ENCODE measurements around the gene MRPL36.
"Not testable (repeated sequence)": the region's sequence is repeated elsewhere in the genome, so short reads cannot be mapped to it uniquely, and the experiment has no call there.

The MRPL36 gene

DNA sequence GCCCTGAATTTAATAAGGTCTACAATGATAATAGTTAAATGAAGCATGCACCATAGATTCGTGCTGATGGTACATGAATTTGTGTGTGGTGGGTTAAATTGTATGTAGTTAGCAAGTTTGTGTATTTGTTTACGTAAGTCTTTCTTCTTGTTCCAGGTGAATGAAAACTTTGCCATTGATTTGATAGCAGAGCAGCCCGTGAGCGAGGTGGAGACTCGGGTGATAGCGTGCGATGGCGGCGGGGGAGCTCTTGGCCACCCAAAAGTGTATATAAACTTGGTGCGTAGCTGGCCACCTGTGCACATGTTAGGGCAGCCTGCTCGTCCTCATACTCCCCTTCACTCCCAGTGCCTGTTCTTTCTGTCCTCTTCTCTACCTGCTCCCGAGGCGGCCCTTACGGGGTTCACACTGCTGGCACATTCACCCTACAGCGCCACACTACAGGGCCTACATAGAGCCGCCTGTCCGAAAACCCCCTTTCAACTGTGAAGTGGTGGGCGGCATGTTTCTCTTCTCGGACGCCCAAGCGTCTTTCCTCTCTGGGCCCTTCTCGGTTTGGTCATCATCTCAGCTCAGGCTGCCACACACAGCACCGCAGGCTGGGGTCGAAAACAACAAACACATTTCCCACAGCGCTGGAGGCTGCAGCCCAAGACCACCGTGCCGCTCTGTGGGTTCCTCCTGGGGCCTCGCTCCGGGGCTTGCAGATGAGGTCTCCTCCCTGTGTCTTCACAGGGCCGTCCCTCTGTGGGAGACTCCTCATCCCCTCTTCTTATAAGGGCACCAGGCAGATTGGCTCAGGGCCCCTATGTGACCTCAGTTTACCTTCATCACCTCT is 14.8 kb upstream of the MRPL36 start:
- no peak for DNase-seq

GRCh38 chr5:1810581-1811101 is 11.0 kb upstream of the MRPL36 start:
- DNase-seq = no peak

GRCh38 chr5:1809416-1810035 is 9.9 kb upstream of the MRPL36 start:
- DNase-seq = no peak

DNA sequence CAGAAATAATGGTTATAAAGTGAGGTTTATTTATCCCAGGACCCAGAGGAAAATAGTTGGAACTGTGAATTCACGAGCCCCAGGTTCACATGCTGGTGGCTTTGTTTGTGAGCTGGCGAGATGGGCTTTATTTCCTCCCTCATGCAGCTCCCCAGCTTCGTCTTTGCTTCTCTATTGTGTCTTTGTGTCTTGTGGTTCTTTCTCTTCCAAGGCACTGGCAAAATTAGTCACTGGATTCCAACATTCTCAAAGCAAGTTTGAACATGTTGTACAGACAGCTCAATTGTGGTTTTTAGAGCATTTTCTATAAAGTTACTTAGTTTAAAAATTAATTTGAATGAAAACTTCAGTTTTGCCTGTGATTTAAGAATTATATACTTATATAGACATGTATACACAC is 8.8 kb upstream of the MRPL36 start:
- DNase-seq = no peak

DNA sequence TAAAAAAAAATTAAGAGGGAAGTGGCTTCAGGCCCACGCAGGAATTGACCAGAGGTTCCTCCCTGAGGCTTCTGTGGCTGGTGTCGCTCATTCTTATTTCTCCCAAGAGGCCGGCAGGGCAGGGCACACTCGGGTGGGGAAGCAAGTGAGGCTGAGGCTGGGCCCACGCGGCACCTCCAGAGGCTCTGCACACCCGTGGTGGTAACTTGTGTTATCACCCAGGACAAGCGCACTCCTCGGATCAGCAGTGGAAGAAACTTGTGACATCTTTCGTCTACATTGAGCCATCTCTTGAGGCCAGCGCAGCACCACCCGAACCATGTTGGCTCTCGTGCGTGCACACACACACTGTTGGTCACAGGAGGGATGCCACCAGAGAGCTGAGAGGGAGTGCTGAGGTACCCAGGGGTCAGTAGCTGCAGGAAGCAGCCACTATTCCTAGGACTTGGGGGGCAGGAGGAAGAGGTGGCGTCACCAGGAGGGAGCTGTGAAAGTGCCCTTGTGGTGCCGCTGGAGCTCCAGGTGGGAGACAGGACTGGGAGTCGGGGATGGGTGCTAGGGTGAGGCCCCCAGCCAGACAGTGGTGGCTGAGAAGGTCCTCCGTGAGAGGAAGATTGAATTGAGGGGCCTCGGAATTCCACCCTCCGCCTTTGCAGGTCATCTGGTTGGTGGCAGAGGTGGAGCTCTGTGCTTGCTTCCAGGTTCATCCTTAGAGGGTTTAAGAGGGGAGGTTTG is 8.0 kb upstream of the MRPL36 start:
- DNase-seq = no peak

- DNase-seq = no peak
Measured at GRCh38 chr5:1806974-1807373, 7.3 kb upstream of the MRPL36 start.

DNA sequence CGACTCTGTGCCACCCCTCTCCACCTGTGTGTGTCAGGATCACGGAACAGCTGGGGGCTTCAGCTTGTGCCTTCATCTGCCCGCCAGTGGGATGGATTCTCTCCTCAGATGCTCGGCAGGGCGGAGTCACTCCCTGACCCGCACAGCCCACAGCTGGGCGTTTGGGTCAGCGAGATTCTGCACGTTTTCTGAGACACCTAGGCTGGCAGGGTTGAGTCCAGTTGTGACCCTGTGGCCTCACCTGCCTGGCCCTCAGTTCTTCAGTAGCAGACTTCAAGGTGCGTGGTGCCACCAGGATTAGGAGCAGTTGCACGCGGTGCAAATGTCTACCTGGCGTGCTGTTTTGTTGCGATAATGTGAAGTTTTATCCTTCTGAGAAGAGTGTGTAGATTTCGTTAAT is 6.6 kb upstream of the MRPL36 start:
- DNase-seq = no peak

GRCh38 chr5:1805736-1806135 is 6.1 kb upstream of the MRPL36 start:
- DNase-seq = no peak

DNA sequence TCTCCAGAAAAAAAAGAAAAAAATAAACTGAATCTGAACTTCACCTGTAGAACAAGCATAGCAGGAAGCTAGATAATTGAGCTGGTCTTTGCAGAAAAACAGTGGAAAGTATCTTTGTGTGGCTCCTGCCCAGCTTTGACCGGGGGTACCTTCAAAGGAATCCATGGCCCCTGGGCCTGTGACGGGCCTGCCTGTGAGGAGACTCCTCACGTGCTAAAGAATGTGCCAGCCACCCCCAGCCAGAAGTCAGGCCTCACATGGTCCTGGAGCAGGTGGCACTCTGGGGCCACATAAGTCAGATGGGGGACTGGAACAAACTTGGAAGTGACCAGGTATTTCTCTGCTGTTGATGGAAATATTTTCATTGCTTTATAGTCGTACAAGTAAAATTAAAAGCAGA is 5.7 kb upstream of the MRPL36 start:
- no peak for DNase-seq

GRCh38 chr5:1804001-1804690 is 4.5 kb upstream of the MRPL36 start:
- DNase-seq = no peak

- no peak for DNase-seq
Measured at GRCh38 chr5:1803192-1803591, 3.6 kb upstream of the MRPL36 start.

GRCh38 chr5:1801967-1802295 is 2.3 kb upstream of the MRPL36 start:
- no peak for DNase-seq

DNA sequence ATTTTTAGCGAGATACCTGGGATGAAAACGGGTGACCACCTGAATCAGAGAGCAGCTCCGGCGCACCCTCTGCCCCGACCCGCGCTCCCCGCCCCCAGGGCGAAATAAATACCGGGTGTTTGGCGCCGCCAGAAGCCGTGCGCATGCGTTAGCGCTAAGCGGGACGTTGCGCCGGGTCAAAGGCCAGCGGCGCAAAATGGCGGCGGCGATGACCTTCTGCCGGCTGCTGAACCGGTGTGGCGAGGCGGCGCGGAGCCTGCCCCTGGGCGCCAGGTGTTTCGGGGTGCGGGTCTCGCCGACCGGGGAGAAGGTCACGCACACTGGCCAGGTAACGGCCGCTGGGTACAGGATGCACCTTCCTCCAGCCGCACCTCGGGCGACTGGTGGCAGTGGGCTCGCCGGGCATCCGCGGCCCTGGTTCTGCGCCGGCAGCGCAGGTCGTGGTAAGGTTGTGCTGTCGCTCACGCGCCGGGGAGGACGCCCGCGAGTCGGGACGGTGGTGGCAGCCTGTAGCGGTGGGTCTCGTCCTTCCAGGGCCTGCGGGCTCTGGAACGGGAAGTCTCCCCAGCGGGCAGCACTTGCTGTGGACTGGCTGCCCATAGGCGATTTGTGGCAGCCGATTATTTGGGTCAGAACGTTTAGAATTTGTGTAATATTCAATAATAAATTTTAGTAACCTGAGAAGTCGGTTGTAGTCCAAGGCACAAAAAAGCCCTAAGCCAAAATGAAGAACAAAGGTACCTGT is 1.8 kb upstream of the MRPL36 start, which contains the start of gene NDUFS6:
Gene NDUFS6 (plus strand): TSS at position 186 of the 745 bp plus-strand sequence. CDS start 11 bp downstream, at position 197.
- DNase-seq = peak; percentile 85

DNA sequence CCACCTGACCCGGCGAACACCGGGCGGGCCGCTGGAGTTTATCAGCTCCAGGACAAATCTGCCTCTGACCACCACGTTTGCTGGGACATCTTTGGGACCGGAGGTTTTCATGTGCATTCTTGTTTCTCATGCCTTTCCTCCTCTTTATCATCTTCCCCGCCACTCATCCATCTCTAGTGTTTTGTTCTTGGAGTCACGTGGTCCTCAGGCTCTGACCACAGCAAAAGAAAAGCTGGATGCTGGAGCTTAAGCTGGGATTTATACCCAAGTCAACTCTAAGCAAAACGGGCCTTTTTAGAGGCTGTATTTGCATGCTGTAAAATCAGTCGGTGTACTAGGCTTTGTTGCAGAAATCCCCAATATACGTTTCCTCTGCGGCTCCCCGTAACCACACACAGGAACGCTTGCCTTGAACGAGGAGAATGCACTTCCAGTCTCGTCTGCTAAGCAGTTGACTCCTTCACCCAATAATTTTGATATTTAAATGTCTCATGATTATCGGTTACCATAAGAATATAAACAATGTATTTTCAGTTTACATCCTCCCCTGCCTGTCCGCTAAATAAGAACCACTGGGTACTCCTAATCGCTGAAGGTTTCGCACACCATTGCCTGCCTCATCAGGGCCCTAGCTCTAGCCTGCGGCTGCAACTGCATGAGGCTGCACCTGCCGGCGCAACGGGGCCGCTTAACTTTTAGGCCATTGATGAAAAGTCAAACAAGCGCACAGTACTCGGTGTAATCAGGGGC is 1.0 kb upstream of the MRPL36 start:
- no peak for DNase-seq

DNA sequence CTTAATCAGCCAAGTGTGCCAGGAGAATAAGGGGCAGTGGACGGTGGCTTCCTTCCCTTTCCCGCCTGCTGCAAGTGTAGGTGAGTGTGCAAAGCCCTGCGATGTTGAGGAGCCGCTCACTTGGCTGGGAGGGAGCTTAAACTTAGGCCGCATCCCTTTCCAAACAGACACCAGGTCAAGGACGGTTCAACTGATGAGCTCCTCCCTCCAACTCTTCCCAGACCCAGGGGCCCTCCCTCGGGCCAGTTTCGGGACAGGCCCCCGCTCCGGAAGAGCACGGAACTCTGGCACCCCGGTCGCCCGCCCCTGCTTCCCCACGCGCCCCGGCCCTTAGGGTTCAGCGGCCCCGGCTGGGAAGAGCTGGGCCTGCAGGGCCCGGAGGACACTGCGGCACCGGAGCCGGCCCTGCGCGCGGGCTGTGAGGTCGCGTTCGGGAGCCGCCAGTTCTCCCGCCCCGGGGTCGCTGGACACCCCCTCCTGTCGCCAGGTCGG is 481 bp downstream of the MRPL36 start:
- DNase-seq = no peak

GRCh38 chr5:1798589-1798988 is 1.0 kb downstream of the MRPL36 start:
- not testable (repeated sequence) for DNase-seq

GRCh38 chr5:1797855-1798254 is 1.8 kb downstream of the MRPL36 start:
- no peak for DNase-seq

DNA sequence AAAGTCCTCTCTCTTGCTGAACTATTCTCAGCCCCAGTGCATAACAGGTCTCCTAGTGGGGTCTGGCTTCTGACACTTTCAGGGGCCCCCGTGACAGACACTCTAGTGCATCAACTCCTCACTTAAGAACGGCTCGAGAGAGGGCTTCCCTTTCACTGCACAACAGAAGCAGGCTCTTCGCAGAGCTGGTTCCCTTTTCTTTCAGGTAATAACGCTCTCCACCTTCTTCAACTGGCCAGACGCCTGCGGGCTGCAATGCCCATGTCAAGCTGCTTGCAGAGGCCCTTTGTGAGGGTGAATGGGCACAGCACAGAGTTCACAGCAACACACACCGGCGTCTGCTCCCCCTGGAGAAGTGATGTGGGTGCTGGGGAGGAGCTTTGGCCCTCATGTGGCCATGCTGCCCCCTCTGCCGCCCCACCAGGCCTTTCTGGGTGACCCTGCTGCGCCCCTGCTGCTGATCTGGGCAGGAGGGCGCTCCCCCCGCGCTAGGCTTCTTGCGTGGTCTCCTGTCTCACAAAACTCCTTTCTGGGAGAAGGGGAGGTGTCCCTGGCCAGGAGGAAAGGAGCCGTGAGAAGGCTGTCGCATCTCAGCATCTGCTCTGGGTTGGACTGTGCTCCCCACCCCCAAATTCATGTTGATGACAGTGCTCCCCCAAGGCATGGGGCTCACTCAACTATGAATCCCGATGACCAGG is 2.4 kb downstream of the MRPL36 start:
- no peak for DNase-seq

GRCh38 chr5:1796371-1797102 is 3.1 kb downstream of the MRPL36 start:
- DNase-seq = no peak

DNA sequence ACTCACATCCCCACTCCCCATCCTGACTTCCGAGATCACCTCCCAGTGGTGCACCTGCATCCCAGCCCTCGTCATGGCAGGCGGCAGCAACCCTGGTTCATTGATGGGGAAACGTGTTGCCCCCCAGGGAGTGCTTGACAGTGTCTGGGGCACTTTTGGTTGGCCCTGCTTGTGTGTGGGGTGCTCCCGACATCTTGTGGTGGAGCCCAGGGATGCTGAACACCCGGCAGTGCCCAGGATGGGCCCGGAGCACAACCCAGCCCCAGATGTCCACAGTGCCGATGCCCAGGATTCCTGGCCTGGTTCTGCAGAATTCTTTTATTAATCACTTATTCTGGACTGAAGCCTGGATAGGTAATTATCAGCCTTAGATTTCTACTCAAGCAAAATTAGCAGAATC is 3.7 kb downstream of the MRPL36 start:
- no peak for DNase-seq
